ENCODE results near the gene EFHD1.

DNA sequence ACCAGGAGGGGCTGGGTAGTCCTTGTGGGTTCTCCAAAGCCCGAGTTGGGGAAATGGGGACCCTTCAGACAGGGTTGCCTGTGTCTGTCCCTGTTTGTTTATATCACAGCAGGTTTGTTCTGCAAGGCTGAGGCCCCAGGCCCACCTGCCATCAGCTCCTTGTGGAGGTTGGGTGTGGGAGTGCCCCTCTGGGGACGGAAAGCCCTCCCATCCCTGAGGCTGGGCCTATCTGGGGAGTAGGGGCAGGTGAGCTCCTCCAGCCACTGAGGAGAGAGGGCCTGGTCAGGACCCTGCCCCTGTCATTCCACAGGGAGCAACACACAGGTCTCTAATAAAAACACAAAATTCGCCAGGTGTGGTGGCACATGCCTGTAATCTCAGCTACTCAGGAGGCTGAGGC is 23.3 kb upstream of the EFHD1 start:
- TF ChIP-seq, protein P1, sequence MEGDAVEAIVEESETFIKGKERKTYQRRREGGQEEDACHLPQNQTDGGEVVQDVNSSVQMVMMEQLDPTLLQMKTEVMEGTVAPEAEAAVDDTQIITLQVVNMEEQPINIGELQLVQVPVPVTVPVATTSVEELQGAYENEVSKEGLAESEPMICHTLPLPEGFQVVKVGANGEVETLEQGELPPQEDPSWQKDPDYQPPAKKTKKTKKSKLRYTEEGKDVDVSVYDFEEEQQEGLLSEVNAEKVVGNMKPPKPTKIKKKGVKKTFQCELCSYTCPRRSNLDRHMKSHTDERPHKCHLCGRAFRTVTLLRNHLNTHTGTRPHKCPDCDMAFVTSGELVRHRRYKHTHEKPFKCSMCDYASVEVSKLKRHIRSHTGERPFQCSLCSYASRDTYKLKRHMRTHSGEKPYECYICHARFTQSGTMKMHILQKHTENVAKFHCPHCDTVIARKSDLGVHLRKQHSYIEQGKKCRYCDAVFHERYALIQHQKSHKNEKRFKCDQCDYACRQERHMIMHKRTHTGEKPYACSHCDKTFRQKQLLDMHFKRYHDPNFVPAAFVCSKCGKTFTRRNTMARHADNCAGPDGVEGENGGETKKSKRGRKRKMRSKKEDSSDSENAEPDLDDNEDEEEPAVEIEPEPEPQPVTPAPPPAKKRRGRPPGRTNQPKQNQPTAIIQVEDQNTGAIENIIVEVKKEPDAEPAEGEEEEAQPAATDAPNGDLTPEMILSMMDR (conservative IDR thresholded peaks at IDR 0.05; ENCODE audit: low read depth, low read length): no peak
- no peak for TF ChIP-seq EZH2phosphoT487 (IDR thresholded peaks at IDR 0.05; ENCODE audit: borderline replicate concordance, low read length)
- no peak for TF ChIP-seq EZH2 (IDR thresholded peaks at IDR 0.05; ENCODE audit: low read length, unreplicated experiment)
